Measurements from ENCODE around the gene EPHA2.

EPHA2 gene

DNA sequence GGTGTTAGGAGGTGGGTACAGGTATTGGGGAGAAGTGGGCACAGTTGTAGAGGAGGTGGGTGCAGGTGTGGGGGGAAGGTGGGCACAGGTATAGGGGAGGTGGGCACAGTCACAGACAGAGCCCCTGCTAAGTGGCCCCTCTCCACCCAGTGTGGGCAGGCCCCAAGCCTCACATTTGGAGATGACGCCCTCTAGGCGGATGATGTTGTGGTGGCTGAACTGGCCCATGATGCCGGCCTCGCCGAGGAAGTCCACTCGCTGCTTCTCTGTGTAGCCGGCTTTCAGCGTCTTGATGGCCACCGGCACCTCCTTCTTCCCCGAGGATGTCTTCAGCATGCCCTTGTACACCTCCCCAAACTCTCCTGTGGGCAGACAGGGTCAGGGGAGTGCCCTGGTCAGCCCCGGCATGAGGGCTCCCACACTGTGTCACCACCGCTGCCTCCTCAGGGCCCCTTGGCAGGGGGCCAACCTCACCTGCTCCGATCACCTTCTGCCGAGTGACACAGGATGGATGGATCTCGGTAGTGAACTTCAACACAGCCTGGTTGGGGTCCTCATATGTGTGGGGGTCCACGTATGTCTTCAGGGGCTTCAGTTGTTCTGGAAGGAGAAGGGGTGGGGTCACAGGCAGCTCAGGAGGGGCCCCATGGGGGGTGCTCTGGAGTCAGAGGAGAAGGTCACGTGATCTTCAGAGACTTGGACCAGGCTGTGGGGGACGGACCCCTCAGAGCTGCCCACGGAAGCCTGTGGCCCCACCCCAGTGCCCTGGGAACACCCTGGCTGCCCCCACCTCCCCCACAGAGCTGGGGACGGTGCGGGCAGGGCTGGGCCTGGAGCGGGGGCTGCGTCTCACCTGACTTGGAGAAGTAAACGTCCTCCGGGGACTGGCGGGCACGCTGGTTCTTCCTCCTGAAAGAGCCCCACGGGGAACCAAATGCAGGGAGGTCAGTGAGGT, 22.6 kb downstream of the EPHA2 start:
- no peak for DNase-seq

DNA sequence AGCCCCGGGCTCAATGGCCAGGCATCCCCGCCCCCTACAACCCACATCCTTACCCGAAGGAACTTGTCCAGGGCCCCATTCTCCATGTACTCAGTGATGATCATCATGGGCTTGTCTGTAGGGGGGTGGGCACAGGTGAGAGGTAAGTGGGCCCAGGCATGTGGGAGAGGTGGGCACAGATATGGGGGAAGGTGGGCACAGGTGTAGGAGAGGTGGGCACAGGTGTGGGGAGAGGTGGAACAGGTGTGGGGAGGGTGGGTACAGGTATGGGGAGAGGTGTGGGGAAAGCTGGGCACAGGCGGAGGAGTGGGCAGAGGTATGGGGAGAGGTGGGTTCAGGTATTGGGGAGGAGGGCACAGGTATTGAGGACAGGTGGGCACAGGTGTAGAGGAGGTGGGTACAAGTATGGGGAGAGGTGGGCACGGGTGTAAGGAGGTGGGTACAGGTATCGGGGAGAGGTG, 23.5 kb downstream of the EPHA2 start:
- DNase-seq = no peak

DNA sequence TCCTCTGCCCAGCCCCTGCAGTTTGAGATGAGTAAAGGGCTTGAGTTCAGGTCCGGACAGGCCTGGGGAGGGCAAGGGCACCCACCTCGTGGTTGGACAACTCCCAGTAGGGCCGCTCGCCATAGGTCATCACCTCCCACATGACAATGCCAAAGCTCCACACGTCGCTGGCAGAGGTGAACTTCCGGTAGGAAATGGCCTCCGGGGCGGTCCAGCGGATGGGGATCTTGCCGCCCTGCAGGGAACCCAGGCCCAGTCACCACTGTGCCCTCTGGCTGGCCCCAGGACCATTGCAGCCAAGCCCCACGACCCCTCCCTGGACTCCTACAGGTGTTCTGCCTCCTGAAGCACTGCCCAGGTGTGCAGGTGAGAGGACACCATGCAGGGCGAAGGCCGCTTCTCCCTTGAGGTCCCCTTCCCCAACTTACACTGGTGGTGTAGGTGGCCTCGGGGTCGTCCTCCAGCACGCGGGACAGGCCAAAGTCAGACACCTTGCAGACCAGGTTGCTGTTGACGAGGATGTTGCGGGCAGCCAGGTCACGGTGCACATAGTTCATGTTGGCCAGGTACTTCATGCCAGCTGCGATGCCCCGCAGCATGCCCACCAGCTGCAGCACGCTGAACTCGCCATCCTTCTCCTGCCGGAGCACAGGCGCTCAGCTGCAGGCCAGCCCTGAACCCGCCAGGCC, 24.1 kb downstream of the EPHA2 start:
- no peak for DNase-seq

DNA sequence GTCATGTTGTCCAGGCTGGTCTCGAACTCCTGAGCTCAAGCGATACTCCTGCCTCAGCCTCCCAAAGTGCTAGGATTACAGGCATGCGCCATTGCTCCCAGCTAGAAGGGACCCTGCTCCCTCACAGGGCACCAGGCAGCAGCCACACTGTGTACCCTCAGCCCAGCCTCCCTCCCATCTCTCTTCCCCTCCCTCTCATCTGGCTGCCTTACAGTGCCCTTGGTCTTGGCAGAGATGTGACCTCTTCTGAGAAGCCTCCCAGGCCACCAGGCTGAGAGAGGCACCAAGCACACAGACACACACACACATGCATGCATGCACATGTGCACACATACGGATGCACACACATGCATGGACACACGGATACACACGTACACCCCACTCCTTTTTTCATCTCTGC, 25.0 kb downstream of the EPHA2 start:
- no peak for DNase-seq

DNA sequence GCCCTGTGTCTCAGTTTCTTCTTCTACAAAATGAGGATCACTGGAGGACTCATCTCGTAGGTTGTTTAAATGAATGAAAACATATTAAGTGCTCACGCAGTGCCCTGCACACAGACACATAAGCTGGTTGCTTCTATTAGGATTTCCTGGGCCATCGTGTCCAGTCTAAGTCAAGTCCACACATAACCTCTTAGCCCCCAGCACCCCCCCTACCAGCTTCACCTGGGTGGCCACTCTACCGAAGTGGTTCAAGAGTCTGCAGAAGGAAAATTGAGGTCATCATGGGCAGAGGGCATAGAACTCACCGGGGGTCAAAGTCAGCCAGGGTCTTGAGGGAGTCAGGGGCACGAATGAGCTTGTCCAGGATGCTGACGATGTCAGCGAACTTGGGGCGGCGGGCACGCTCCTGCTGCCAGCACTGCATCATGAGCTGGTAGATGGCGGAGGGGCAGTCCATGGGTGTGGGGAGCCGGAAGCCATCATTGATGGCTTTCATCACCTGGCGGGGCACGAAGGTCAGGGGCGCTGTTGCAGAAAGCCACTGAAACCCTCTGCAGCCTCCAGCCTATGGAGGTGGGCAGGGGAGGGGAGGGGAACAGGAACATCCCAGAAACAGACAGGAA, 25.8 kb downstream of the EPHA2 start:
- DNase-seq = no peak

DNA sequence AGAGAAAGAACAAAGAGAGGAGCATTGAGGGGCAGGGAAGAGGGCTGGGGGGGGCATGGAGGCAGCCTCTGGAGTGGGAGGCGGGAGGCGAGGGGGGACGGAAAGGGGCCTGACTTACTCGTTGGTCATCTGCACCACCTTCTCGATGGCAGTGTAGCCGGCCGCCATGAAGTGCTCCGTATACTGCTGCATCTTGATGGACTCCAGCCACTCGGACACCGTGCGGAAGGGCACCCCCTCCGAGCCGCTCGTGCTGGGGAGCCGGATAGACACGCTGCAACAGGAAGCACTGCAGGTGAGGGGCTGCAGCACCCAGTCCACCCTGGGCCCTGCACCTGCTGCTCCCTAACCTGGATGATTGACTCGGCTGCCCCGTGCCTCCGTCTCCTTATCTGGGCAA, 26.6 kb downstream of the EPHA2 start:
- DNase-seq = no peak

DNA sequence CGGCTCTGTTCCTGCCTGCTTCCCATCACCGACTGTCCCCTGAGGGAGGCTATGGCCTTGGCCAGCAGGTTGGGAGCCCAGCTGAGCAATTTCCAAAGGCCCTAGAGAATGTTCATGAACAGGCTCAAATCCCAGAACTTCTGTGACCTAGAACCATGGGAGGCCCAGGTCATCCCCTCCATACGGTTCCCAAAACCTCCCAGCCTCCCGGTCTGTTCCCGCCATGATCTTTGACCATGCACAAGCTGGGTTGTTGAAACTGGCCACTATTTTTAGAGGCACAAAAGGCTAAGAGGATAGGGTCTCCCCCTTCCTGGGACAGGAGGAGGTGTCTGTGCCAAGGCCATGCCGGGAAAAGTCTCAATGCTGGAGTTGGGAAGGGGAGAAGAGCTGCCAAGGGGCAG, 27.5 kb downstream of the EPHA2 start:
- DNase-seq = no peak

DNA sequence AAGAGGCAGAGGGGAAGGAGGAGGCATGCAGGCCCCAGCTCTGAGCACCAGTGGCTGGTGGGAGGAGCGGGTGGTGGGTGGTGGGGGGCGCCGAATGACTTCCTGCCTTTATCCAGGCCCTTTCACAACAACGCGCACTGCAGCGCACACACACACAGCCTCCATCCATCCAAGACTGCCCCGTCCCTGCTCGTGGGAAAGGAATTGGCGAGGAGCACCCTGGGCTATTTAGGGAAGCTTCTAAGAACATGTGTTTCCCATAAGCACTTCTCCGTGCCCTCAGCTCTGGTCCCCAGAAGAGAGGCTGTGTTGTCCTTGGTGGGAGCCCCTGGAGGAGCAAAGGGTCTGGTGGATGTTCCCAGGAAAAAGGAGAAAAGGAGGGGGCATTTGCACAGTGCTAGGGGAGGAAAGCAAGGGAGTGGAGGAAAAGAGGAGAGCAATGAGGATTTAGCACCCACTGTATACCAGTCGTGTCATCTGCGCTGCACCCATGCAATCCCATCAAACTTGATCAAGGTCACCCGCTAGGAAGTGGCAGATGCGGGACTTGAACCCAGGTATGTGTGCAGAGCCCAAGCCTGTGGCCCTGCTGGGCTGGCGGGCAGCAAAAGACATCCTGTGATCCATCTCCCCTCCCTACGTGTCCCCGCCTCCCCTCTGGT, 28.1 kb downstream of the EPHA2 start:
- no peak for DNase-seq

DNA sequence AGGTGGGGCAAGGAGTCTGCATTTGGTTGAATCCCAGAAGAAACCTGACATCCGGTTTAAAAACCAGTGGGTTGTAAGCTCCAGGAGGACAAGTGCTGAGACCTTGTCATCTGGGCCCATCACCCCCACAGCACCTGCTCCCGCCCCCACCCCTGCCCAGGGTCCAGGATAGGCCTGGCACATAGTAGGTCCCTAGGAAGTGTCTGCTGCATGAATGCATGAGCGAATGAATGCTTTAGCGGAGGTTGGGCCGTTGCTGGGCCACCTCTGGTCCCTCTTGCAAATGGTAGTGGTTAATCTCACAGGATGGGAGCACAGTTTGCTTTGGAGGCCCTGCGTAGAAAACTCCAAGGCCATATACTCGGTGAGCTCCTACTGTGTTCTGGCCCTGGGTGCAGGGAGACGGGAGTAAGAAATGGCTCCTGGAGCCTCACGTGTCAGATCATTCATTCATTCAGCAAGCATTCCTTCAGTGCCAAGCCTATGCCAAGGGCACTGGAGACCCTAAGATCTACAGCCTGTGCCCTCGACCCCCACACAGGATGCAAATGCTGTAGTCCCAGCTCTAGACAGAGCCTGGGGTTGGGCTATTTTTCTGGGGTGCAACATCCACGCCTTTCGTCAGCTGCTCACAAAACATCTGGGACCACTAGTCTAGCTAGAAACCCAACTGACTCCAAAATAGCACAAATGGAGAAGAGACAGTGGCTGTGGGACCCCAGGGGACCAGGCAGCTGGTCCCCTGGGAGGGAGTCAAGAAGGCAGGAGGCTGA, 28.9 kb downstream of the EPHA2 start:
- no peak for DNase-seq

DNA sequence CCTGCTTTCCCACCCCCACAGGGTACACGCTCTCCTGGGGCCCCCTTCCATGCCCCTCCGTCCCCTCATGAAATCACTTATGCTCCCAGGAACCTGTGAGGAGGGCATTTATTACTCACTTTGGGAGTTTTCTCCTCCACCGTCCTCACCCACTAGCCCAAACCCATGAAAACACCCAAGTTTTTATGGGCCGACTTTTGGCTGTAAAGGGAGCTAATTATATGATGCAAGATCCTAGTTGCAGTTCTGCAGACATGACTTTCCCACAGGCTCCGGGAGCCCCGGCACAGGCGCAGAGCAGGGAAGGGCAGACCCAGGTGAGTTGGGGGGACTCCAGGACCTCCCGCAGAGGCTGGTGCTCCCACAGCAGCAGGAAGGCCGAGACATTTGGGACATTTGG, 29.7 kb downstream of the EPHA2 start:
- DNase-seq = no peak

DNA sequence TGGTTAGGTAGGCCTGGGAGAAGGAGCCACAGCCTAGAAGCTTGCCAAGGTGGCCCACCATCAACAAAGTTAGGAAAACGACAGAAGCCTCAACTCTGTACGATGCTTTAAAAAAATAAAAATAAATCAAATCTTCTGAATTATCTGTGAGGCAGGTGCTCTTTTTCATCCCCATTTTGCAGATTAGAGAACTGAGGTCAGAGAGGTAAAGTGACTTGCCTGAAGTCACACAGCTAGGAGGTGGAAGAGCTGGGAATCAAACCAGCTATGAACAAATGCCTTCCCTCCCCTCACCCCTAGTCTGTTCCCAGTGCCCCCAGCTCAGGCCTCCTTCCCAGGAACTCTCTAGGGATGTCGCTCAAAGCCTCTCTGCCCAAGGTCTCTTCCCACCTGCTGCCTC, 30.4 kb downstream of the EPHA2 start:
- no peak for DNase-seq

DNA sequence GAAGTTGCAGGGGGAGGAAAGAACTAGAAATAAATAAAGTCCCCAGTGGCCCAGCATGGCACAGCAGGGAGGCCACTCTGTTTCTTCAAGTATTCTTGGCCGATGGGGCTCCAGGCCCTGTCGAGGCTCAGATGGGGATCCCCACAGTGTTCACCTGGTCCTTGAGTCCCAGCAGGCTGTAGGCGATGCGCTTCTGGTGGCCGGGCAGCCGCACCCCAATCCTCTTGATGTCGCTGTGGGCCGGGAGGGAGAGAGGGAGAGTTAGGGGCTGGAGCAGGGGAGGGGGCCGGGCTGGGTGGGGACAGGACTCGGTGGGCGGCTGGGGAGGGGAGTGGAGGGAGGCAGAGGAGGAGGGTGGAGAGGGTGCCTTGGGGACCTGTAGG, 30.8 kb downstream of the EPHA2 start:
- DNase-seq = no peak

DNA sequence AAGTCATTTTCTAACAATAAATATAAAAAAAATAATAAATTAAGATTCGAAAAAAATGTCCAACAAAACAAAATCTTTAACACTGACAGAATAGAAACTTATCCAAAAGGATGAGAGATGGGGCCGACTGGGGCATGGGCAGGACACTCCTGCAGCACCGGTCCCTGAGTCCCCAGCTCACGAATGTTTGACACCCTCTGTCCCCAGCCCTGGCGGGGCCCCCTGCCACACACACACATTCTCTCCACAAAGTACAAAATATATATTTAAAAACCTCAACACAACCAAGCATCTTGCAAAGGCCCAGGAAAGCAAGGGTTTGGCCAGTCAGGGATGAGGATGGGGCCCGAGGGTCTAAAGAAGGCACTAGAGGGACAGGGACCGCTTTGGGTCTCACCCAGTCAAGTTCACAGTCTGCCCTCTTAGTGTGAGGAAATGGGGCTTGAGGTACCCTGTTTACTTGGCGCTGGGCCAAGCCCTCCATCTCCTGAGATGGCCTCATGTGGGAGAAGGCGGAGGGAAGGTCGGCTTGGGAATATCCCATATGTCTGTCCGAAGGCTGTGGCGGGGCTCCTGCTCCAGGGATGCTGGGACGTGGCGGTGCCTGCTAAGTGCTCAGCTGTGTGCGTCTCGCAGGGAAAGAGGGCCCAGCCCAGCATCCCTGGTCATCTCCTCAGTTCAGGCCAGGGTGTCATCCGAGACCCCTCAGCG, 31.3 kb downstream of the EPHA2 start:
- DNase-seq = no peak

DNA sequence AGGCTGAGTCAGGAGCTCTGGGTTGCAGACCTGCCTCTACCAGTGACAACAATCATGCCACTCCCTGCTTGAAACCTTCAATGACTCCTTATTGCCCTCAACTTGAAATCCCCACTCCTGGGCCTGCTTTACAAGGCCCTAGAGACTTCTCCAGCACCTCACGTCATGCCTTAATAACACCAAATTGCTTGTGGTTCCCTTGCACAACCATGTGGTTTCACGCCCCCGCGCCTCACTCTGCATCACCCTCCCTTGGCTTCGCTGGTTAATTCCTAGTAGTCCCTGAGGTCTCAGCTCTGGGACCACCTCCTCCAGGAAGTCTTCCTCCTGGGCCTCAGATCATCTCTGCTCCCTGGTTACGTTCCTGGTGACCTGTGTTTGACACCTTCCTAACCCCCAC, 33.0 kb downstream of the EPHA2 start:
- no peak for DNase-seq

DNA sequence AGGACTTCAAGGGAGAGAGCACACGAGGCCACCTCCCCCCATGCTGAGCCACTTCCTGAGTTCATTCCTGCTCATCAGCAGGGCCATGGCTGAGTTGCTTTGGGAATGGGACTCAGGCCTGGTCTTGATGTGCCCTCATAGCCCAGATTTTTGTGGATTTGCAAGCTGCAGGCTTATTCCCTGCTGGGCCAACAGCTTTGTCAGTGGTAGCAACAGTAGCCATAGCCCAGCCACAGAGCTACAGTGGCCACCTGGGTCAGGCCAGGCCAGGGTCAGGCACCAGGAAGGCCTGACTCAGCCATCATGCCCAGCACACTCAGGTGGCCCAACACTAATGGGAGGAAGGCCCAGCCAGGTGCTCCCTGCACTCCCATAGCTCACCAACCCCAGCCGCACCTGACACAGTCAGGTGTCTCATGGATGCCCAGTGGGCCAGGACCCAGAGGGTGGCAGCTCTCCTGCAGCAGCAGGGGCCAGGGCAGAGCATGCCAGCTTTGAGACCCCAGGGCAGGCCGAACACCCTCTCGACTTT, 33.5 kb downstream of the EPHA2 start:
- no peak for DNase-seq

DNA sequence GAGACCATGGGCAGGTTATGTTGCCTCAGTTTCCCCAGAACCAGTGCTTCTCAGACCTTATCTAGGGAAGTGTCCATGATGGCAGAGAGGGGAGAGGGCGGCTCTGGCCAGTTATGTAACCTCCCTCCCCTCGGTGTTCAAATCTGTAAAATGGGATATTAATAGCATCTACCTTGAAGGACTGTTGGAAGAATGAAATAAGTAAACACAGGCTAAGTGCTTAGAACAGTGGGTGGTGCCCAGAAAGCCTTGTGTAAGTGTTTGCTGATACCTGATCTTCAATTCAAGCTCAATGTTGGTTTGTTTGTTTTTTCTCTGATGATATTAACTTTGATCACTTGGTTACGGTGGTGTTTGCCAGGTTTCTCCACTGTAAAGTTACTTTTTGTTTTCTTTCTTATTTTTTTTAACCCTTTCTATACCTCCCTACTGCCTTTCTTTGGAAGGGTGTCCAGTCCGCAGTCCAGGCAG, 34.9 kb downstream of the EPHA2 start:
- peak; percentile 85 for DNase-seq

DNA sequence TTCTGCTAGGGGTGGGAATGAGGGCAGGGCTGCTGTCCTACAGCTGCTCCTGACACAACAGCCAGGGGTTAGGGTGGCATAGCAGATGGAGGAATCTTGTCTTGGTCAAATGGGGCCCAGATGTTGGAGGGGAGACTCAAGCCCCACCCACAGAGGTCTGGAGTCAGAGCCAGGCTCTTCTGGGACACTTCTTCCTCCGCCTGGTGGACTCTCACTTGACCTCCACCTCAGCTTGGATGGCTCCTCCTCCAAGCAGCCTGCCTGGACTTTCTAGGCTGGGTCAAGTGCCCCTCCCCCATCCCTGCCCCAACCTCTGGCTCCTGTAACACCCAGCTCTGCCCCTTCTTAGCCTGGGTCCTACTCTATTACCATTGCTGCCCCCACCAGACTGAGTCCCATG, 35.5 kb downstream of the EPHA2 start:
- no peak for DNase-seq

DNA sequence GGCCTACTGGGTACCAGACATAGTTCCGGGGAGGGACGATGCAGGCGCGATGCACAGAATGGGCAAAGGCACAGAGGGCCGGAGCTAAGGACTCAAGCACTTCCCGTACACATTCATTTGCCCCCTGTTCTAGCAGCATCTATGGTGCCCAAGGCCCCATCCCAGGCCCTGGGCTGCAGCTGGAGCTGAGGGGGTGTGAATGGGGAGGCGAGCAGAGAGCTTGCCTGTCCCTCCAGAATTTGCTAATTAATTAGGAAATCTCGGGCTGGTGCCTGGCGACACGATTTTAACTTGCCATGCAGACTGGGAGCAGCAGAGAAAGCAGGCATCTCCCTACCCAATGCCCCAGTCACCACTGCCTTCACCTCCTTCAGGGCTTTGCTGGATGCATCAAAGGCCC, 35.9 kb downstream of the EPHA2 start:
- no peak for DNase-seq

DNA sequence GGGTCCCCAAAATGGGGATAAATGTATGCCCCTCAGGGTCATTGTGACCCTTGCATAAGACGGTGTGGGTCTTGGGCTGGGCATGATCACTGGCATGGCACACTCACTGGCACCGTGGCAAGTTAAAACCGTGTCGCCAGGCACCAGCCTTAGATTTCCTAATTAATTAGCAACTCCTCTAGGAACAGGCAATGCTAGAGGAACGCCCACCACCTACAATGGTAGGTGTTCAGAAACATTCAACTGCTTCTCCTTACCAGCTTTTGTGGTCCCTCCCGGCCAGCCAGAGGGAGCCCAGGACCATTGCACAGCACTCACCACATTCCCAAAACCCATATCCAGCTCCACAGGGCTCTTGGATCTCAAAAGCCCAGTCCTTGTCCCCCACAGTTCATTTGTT, 36.4 kb downstream of the EPHA2 start:
- no peak for DNase-seq

DNA sequence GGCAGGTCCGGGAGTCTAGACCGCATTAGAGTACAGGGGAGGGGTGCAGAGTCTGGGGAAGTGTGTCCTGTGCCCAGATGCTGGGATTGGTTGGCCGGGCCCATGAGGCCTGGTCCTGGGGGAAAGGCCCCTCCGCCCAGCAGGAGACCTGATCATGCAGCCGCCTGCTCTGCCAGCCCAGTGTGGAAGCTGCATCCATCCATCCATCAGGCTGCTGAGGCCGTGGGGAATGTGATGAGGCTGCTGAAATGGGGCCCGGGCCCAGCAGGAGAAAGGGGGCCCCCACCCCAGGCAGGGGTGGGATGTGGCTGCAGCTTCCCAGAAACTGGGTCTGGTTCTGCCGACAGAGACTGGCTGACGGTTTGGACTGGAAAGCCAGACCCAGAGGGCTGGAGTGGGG, 37.2 kb downstream of the EPHA2 start:
- no peak for DNase-seq

DNA sequence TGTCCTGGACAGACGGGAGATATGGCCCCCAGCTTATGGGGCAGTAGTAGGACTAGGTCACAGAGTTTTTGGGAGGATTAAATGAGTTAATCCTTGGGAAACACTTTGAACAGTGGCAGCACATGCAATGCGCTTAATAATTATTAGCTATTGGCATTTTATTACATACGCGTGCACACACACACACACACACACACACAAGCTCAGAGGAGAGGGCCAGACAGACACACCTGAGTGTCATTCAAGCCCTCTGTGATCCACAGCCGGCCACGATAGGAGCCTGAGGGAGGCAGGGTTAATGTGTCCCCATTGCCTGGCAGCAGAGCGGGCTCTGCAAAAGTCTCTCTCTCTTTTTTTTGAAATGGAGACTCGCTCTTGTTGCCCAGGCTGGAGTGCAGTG, 37.9 kb downstream of the EPHA2 start:
- DNase-seq = no peak

Data from NCI-H1092 treated with DMSO at 0.1 percent for 48 hours (cell line).